K562 (cell line): ENCODE results near the gene ACHE. TPM values are rescaled to one million over a fixed set of nuclear protein-coding genes. Genes with fewer than 3 reads are reported as not detected.

Experiments used
- ATAC-seq: fragments of 200-7000 bp; cut with Tn5 transposase; 3 replicates; pipeline ENCODE4 v1.9.1; 2020; ENCODE audit warnings: moderate library complexity
- BruUV-seq: library from RNA; stranded (reverse); fragments of 400-500 nt; replicated peaks from 2 replicates; lab custom pipeline; 2021; lab: Mats Ljungman, UMichigan
- CTCF ChIA-PET: fragments of 300-600 bp; formaldehyde crosslinking; extraction: SDS; loops from one replicate; lab custom pipeline; 2021; ENCODE audit warnings: low intra/inter-chr PET ratio; lab: Yijun Ruan, JAX
- POLR2A ChIA-PET: fragments of 300-600, 350-650 bp; sonication (Branson Sonifier 250); formaldehyde crosslinking; extraction: SDS; loops from one replicate; lab custom pipeline; 2021; ENCODE audit warnings: antibody characterized with exemption, inconsistent platforms; lab: Yijun Ruan, JAX
- DNase-seq, 4 experiments: peaks; one replicate each; pipeline versions ENCODE4 v3.0.0 to v3.0.0-alpha.2; 2011 to 2018; ENCODE audit warnings: low spot score in 3 of 4, mixed read lengths in 3 of 4; ENCODE audit errors: extremely low read depth in 1 of 4
- FAIRE-seq: peaks from 2 replicates; lab custom pipeline; 2011; peaks lifted over from hg19 to GRCh38; lab: Jason Lieb, UNC
- H2AFZ ChIP-seq: 2 replicates; pipeline ENCODE4 v1.6.0; 2011; ENCODE audit warnings: low read depth, low read length, control low read depth, inconsistent platforms
- H3K27ac ChIP-seq: fragments of 200-600 bp; 3 replicates; pipeline ENCODE4 v1.8.0; 2011; ENCODE audit warnings: low read depth, mild to moderate bottlenecking, control low read depth, inconsistent platforms, low read length, moderate library complexity, mixed read lengths; ENCODE audit errors: extremely low read depth
- H3K27me3 ChIP-seq, 2 experiments: fragments of 300-600 bp in 1 of 2; 2 replicates in 1 of 2; 3 replicates in 1 of 2; pipeline versions ENCODE4 v1.6.0 to v1.8.0; 2011; ENCODE audit warnings: inconsistent platforms in 2 of 2, low read length in 2 of 2, mild to moderate bottlenecking in 1 of 2, mixed read lengths in 1 of 2, moderate library complexity in 1 of 2; ENCODE audit not compliant: control insufficient read depth in 2 of 2, insufficient read depth in 2 of 2
- H3K36me3 ChIP-seq: fragments of 300-600 bp; 3 replicates; pipeline ENCODE4 v1.8.0; 2011; ENCODE audit warnings: mild to moderate bottlenecking, low read length, inconsistent platforms; ENCODE audit not compliant: control insufficient read depth, insufficient read depth
- H3K4me1 ChIP-seq, 2 experiments: fragments of 200-600 bp in 1 of 2; replicated peaks in 1 of 2; 2 replicates in 1 of 2; 3 replicates in 1 of 2; pipeline versions ENCODE4 v1.5.1 to v1.8.0; 2011; ENCODE audit warnings: inconsistent platforms in 2 of 2, low read length in 2 of 2, mild to moderate bottlenecking in 1 of 2, mixed read lengths in 1 of 2, moderate library complexity in 1 of 2; ENCODE audit not compliant: control insufficient read depth in 2 of 2, insufficient read depth in 2 of 2
- H3K4me2 ChIP-seq: 2 replicates; pipeline ENCODE4 v1.6.1; 2011; ENCODE audit warnings: low read length, control low read depth, inconsistent platforms, mixed read lengths; ENCODE audit not compliant: insufficient read depth
- H3K4me3 ChIP-seq: fragments of 200-600 bp; sonication (generic), shearing (Covaris generic); 2 replicates; pipeline ENCODE4 v1.5.1; 2016; ENCODE audit warnings: control low read depth, inconsistent platforms
- H3K79me2 ChIP-seq: fragments of 200-600 bp; 3 replicates; pipeline ENCODE4 v1.8.0; 2011; ENCODE audit warnings: low read length, inconsistent platforms; ENCODE audit not compliant: control insufficient read depth, insufficient read depth
- H3K9ac ChIP-seq, 2 experiments: 2 replicates each; pipeline versions ENCODE4 v1.6.0 to v1.6.1; 2011; ENCODE audit warnings: low read depth in 2 of 2, low read length in 2 of 2, control low read depth in 1 of 2, inconsistent platforms in 1 of 2, mild to moderate bottlenecking in 1 of 2, mixed read lengths in 1 of 2; ENCODE audit not compliant: insufficient read depth in 1 of 2
- H3K9me1 ChIP-seq: one replicate; pipeline ENCODE4 v1.6.0; 2011; ENCODE audit warnings: inconsistent platforms, mild to moderate bottlenecking, low read length, moderate library complexity; ENCODE audit not compliant: control insufficient read depth, insufficient read depth
- H3K9me3 ChIP-seq: replicated peaks from 2 replicates; pipeline ENCODE4 v1.5.1; 2011; ENCODE audit warnings: low read depth, low read length, inconsistent platforms; ENCODE audit not compliant: control insufficient read depth, insufficient read depth
- H4K20me1 ChIP-seq: replicated peaks from 2 replicates; pipeline ENCODE4 v1.6.1; 2011; ENCODE audit warnings: low read length, inconsistent platforms, mixed read lengths; ENCODE audit not compliant: control insufficient read depth, insufficient read depth
- BCLAF1 ChIP-seq, 2 experiments: fragments of 450-650 bp in 1 of 2; IDR thresholded peaks; 2 replicates each; pipeline ENCODE4 v1.6.1; 2011 to 2017; ENCODE audit warnings: low read depth in 2 of 2, antibody characterized with exemption in 1 of 2, borderline replicate concordance in 1 of 2, low read length in 1 of 2, mild to moderate bottlenecking in 1 of 2, mixed read lengths in 1 of 2; ENCODE audit not compliant: control insufficient read depth in 1 of 2
- MLLT1 ChIP-seq, 2 experiments: fragments of 450-650 bp; IDR thresholded peaks; 2 replicates each; pipeline ENCODE4 v1.6.1; 2016
- MYNN ChIP-seq, 2 experiments: sonication (generic); formaldehyde crosslinking in 1 of 2; IDR thresholded peaks; 2 replicates each; pipeline versions ENCODE4 v1.5.0 to v1.6.1; 2016 to 2020; ENCODE audit warnings: antibody characterized with exemption in 1 of 2, missing genetic modification reagents in 1 of 2
- PHB2 ChIP-seq: fragments of 450-650 bp; IDR thresholded peaks from 2 replicates; pipeline ENCODE4 v1.6.1; 2017; ENCODE audit warnings: low read depth
- POLR2A ChIP-seq: fragments of 450-650 bp; conservative IDR thresholded peaks from 2 replicates; pipeline ENCODE4 v1.6.1; 2016
- ZNF449 ChIP-seq: fragments of 250-450 bp; sonication (Bioruptor Pico); IDR thresholded peaks from 2 replicates; pipeline ENCODE4 v1.8.0; 2022; ENCODE audit warnings: moderate library complexity, mild to moderate bottlenecking, inconsistent platforms
- ZNF512 ChIP-seq: IDR thresholded peaks from 2 replicates; pipeline ENCODE4 v1.6.1; 2016; ENCODE audit warnings: missing genetic modification characterization, missing compliant biosample characterization
- whole genome bisulfite sequencing: fragments of 100-300 bp; shearing (Covaris generic); methylation state at CpG from one replicate; pipeline ENCODE4 v1.1.6; 2016; ENCODE audit warnings: low coverage, mixed read lengths; ENCODE audit not compliant: insufficient coverage; ENCODE audit errors: missing lambda C conversion rate; 5-methylcytosine and 5-hydroxymethylcytosine counted together
- in situ Hi-C: fragments of 300-500 bp; cut with MboI; formaldehyde crosslinking; loops from 4 replicates; pipeline ENCODE4 v1.15.0; 2018; ENCODE audit warnings: inconsistent platforms, mixed read lengths
- intact Hi-C: fragments of 100-400 bp; cut with micrococcal nuclease; formaldehyde crosslinking; loops from 2 replicates; pipeline ENCODE4 v1.14.2; 2022
- polyA plus RNA-seq, 8 experiments: library from polyadenylated mRNA; depleted of rRNA in 4 of 8; stranded (reverse) in 5 of 8; unstranded in 3 of 8; fragments of >200 nt; fragmentation: Nextera tagmentation in 2 of 8; fragmentation: Illumina TruSeq in 1 of 8; extraction: Ambion mirVana in 2 of 8; extraction: Trizol in 1 of 8; gene quantifications; 2 replicates each; pipeline versions ENCODE4 v1.2.1 to v1.2.3, GENCODE V29; 2011 to 2014; ENCODE audit warnings: inconsistent platforms in 1 of 8, missing spikeins in 1 of 8
- total RNA-seq, 7 experiments: library from RNA; depleted of rRNA in 6 of 7; stranded (reverse); fragments of >200 nt in 6 of 7; fragmentation: Illumina TruSeq in 2 of 7; extraction: Trizol in 2 of 7; gene quantifications; 2 replicates each; pipeline versions ENCODE4 v1.2.1 to v1.2.3, GENCODE V29; 2011 to 2021; ENCODE audit warnings: low replicate concordance in 1 of 7

Gene ACHE
- total and polyA plus RNA-seq, 9 of the 15 experiments (the other 6 are each of a cell fraction or from before 2014, with no cell fraction given), result 0.04 to 8.8 (median 1.9) TPM

DNA sequence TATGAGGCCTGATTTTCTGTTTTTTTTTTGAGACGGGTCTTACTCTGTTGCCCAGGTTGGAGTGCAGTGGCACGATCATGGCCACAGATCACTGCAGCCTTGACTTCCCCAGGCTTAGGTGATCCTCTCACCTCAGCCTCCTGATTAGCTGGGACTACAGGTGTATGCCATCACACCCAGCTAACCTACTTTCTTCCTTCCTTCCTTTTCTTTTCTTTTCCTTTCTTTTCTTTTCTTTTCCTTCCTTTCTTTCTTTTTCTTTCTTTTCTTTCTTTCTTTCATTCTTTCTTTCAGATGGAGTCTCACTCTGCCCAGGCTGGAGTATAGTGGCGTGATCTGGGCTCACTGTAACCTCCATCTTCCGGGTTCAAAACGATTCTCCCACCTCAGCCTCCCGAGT, 17.0 kb downstream of the ACHE start:
- peaks cover 4% of the 10 kb centered on the region for H3K9me1 ChIP-seq
- ATAC-seq, result no peak
- H3K27ac ChIP-seq, result no peak overlapping the region
- no peak overlapping the region for H3K4me2 ChIP-seq
- peaks cover 18% of the 10 kb centered on the region; the same call in 1 of the 2 replicates for H4K20me1 ChIP-seq
- in situ Hi-C loops, result no loop called here
- peaks cover 90% of the 10 kb centered on the region for H3K36me3 ChIP-seq
- BruUV-seq, result no TSS peak
- H3K27me3 ChIP-seq, result no peaks in the 10 kb centered on the region
- TF ChIP-seq BCLAF1 (IDR thresholded peaks at IDR 0.05; ENCODE audit: borderline replicate concordance in 1 of 2, control insufficient read depth in 1 of 2, low read depth in 2 of 2, low read length in 1 of 2), result 0 out of 4 replicates have a peak, but pooled peaks of 1 of the 2 experiments have one; percentile 28
- TF ChIP-seq POLR2A, result peak; percentile 43; the same call in 1 of the 2 replicates
- no peak for TF ChIP-seq MYNN (IDR thresholded peaks at IDR 0.05)
- no peak for TF ChIP-seq MYNN (CRISPR knock-in tag; IDR thresholded peaks at IDR 0.05)
- TF ChIP-seq MLLT1 (IDR thresholded peaks at IDR 0.05), result 0 out of 4 replicates have a peak, but pooled peaks of 1 of the 2 experiments have one; percentile 16
- 0 out of 2 replicates have a peak, but pooled peaks have one; percentile 10 for TF ChIP-seq PHB2
- no peak for TF ChIP-seq ZNF449 (CRISPR knock-in tag)
- peak; percentile 53; the same call in 1 of the 2 replicates for TF ChIP-seq ZNF512 (tag)
- ChIA-PET POLR2A (interaction anchor here (0.6 to 6.2 kb wide), 3 partner anchors 9 to 260 kb away, joined by 4 to 144 read pairs (median 6); partner anchors contain the start of genes TRIP6 and UFSP1), CTCF (no interaction called here)
- H3K79me2 ChIP-seq, result peaks cover 82% of the 10 kb centered on the region
- WGBS, result 84% methylated on average over 6 of the region's 6 CpGs
- intact Hi-C loops, result no loop called here
- no peak for DNase-seq
- H3K9ac ChIP-seq, result no peak overlapping the region
- H3K4me1 ChIP-seq, result peaks cover 20 to 48% of the 10 kb centered on the region in 2 experiments; a peak in 4 of 5 replicates
- no peak for FAIRE-seq
- no peak overlapping the region for H2AFZ ChIP-seq
- H3K9me3 ChIP-seq, result no peaks in the 10 kb centered on the region
- no peak overlapping the region for H3K4me3 ChIP-seq
